ENCODE results near the gene SLCO1C1. TPM values are rescaled to one million over a fixed set of nuclear protein-coding genes. Genes with fewer than 3 reads are reported as not detected.

Gene SLCO1C1
- 0.75 TPM in 1 of 2 replicates, not detected in the other for total RNA-seq (ENCODE audit: low replicate concordance)

GRCh38 chr12:20695232-20695631, at the start of gene SLCO1C1:
SLCO1C1 (plus strand) TSS chr12:20695332; CDS start chr12:20699577, 4,245 bp downstream.

Other genes with a start within 250 kb of the SLCO1C1 start
- not detected in 2 replicates for gene SLCO1B3, start 115.4 kb downstream of the SLCO1C1 start, total RNA-seq (ENCODE audit: low replicate concordance)

All from smooth muscle cell of the coronary artery (primary cell).